Fibroblast of lung (primary cell): ENCODE results near the gene SLC6A9.

ENCODE experiments used
- CTCF ChIP-seq, 2 donors: IDR thresholded peaks in 1 of 2; conservative IDR thresholded peaks in 1 of 2; 1 replicate in 1 of 2; 2 replicates in 1 of 2; pipeline ENCODE4 v1.5.1; 2011 to 2012; ENCODE audit warnings: low read length in 2 of 2, control low read depth in 1 of 2, inconsistent platforms in 1 of 2, low read depth in 1 of 2, mild to moderate bottlenecking in 1 of 2
- EZH2 ChIP-seq: IDR thresholded peaks from 2 replicates; pipeline ENCODE4 v1.5.1; 2012; ENCODE audit warnings: low read length, control low read depth, mild to moderate bottlenecking; ENCODE audit errors: missing control alignments

GRCh38 chr1:43952731-43953346 is 78.4 kb downstream of the SLC6A9 start:
- TF ChIP-seq CTCF (conservative IDR thresholded peaks at IDR 0.05 in 1 of 2, IDR thresholded peaks at IDR 0.05 in 1 of 2; ENCODE audit: low read depth in 1 of 2, low read length in 2 of 2) (no peak), EZH2 (no peak)
